NCI-H146 treated with DMSO at 0.1 percent for 48 hours (cell line): ENCODE results near the gene TRPM1.

Experiments
- DNase-seq: peaks from one replicate; lab custom pipeline; 2025; ENCODE audit not compliant: unreplicated experiment; lab: John Stamatoyannopoulos, UW

TRPM1 gene

GRCh38 chr15:31101262-31102038, at the start of gene TRPM1:
Gene TRPM1, minus strand, starts transcription at chr15:31101725. Its CDS starts 20,370 bp downstream, at chr15:31081355.
- DNase-seq: peak; percentile 37

GRCh38 chr15:31150732-31151231, 49.3 kb upstream of the TRPM1 start:
- DNase-seq: no peak

GRCh38 chr15:31149987-31150386, 48.5 kb upstream of the TRPM1 start:
- DNase-seq: no peak

GRCh38 chr15:31149088-31149505, 47.6 kb upstream of the TRPM1 start:
- no peak for DNase-seq

- DNase-seq: peak; percentile 49
These were observed 47.0 kb upstream of the TRPM1 start for GRCh38 chr15:31148297-31149087.

- DNase-seq: no peak
These were observed 46.4 kb upstream of the TRPM1 start for GRCh38 chr15:31147944-31148296.

- DNase-seq: no peak
These were observed 45.9 kb upstream of the TRPM1 start for GRCh38 chr15:31147456-31147855.

- DNase-seq: no peak
These were observed 43.9 kb upstream of the TRPM1 start for GRCh38 chr15:31145271-31145911.

- no peak for DNase-seq
These were observed 40.3 kb upstream of the TRPM1 start for GRCh38 chr15:31141792-31142191.

- no peak for DNase-seq
These were observed 35.2 kb upstream of the TRPM1 start for GRCh38 chr15:31136607-31137328.

- DNase-seq: peak; percentile 81
These were observed 34.5 kb upstream of the TRPM1 start for GRCh38 chr15:31136016-31136415.

GRCh38 chr15:31135523-31135922, 34.0 kb upstream of the TRPM1 start:
- DNase-seq: peak; percentile 56

- DNase-seq: no peak
These were observed 32.4 kb upstream of the TRPM1 start for GRCh38 chr15:31133890-31134289.

- DNase-seq: no peak
These were observed 30.4 kb upstream of the TRPM1 start for GRCh38 chr15:31131853-31132375.

- no peak for DNase-seq
These were observed 29.2 kb upstream of the TRPM1 start for GRCh38 chr15:31130576-31131237.

- DNase-seq: no peak
These were observed 28.3 kb upstream of the TRPM1 start for GRCh38 chr15:31129769-31130303.

- DNase-seq: peak; percentile 4
These were observed 27.6 kb upstream of the TRPM1 start for GRCh38 chr15:31128919-31129768.

GRCh38 chr15:31128477-31128876, 27.0 kb upstream of the TRPM1 start:
- no peak for DNase-seq
